GM21423 (cell line): ENCODE measurements around the gene SNUPN.

Experiments
- ATAC-seq: cut with Tn5 transposase; IDR thresholded peaks from one replicate; pipeline ENCODE4 v1.9.1; 2021; ENCODE audit warnings: mild to moderate bottlenecking, moderate library complexity; ENCODE audit not compliant: unreplicated experiment

SNUPN gene

GRCh38 chr15:75654201-75654907, 28.8 kb upstream of the SNUPN start:
- no peak for ATAC-seq

DNA sequence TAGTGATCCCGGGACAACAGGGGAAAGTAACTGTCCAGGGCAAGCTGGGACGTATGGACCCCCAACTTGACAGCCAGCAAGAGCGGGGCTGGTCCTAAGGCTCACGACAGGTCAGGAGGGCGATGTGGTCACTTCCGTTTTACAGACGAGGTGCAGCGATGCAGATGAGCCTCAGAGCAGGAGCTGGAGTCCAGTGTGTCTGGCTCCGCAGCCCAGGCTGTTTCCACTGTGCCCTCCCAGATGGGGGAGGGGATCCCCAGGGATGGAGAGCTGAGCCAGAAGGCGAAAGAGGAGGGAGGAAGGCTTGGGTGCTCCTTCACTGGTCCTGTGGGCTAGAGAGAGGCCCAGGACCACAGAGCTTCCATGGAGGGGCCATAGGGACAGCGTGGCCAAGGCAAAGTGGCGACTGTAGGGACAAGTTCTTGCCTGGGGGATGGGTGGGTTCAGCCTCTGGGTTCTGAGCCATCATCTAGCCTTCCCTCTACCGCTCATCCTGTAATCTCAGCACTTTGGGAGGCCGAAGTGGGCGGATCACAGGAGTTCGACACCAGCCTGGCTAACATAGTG, 27.9 kb upstream of the SNUPN start:
- no peak for ATAC-seq

DNA sequence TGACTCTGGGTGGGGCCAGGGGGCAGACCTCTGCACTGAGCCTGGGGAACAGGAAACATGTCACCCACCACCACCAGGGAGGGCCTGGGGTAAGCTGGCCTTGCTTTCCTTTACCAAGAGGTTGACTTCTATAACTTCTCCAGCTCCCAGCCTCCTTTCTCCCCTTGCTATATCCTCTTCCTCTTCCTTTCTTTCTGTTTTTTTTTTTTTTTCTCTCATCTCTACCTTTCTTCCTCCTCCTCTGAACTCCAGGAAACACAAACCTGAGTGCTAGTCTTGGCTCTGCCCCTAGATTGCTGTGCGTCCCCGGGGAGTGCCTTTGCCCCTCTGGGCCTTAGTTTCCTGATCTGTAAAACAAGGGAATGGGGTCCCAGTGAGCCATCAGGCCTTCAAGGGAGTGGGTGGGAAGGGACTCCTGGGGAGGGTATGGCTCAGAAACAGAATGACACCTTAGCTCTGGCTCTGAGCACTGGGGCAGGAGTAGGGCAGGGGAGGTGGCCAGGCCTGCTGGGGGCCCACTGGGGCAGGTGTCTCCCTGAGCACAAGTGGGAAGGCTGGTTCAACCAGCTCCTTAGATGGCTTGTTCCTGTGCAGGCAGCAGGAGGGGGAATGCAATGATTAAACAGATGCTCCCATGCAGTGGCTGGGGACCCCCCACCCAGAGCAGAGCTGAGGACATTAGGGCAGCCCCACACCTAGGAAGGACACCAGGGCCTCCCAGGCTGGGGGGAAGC, 26.5 kb upstream of the SNUPN start:
- ATAC-seq: no peak

GRCh38 chr15:75650908-75651809, 25.6 kb upstream of the SNUPN start:
- no peak for ATAC-seq

DNA sequence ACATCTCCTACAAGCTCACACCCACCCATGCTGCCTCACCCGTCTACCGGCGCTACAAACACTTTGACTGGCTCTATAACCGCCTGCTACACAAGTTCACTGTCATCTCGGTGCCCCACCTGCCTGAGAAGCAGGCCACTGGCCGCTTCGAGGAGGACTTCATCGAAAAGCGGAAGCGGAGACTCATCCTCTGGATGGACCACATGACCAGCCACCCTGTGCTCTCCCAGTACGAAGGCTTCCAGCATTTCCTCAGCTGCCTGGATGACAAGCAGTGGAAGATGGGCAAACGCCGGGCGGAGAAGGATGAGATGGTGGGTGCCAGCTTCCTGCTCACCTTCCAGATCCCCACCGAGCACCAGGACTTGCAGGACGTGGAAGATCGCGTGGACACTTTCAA, 24.3 kb upstream of the SNUPN start:
- no peak for ATAC-seq

DNA sequence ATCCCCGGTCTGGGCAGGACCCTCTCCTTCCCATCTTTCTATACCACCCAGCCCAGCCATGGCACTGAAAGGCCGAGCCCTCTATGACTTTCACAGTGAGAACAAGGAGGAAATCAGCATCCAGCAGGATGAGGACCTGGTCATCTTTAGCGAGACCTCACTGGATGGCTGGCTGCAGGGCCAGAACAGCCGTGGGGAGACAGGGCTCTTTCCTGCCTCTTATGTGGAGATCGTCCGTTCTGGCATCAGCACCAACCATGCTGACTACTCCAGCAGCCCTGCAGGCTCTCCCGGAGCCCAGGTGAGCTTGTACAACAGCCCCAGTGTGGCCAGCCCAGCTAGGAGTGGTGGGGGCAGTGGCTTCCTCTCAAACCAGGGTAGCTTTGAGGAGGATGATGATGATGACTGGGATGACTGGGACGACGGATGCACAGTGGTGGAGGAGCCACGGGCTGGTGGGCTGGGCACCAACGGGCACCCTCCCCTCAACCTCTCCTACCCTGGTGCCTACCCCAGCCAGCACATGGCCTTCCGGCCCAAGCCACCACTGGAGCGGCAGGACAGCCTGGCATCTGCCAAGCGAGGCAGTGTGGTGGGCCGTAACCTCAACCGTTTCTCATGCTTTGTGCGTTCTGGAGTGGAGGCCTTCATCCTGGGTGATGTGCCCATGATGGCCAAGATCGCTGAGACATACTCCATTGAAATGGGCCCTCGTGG, 23.7 kb upstream of the SNUPN start:
- ATAC-seq: no peak

- no peak for ATAC-seq
Observed at GRCh38 chr15:75648156-75649000, 22.9 kb upstream of the SNUPN start.

DNA sequence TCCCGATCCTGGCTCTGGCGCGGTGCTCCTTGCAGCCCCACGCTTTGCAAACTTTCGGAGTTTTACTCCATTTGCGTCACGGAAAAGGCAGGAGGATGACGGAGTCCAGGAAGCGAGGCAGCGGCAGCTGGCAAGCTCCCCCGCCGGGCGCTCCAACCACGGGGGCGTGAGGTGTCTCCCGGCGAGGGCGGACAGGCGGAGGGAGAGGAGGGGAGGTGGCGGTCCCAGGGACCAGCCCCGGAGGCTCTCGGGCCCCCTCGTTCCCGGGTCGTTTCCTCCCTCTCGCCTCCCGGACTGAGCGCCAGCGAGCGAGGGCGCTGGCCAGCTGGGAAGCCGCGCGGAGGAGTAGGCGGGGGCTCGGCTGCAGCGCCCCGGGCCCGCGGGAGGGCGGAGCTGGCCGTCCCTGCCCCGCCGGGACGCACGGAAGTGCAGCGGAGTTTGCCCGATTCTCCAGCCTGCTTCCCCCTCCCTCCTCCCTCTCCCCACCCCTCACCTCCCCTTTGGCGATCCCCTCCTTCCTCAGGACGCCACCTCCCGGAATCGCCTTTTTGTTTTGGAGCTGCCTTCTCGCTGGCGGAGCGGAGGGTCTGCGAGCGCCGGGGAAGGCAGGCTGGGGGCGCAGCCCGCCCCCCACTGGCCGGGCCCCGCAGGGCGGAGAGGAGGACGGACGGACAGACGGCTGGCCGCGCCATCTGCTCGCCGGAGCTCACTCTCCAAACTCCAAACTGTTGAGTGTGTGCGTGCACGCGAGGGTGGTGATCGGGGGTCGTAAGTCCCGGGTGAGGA, 22.0 kb upstream of the SNUPN start, which contains the start of gene SNX33:
Gene SNX33, plus strand, starts transcription at position 543 of the 786 bp plus-strand sequence. CDS start 1,191 bp downstream, outside the sequence.
- peak; percentile 48 for ATAC-seq

DNA sequence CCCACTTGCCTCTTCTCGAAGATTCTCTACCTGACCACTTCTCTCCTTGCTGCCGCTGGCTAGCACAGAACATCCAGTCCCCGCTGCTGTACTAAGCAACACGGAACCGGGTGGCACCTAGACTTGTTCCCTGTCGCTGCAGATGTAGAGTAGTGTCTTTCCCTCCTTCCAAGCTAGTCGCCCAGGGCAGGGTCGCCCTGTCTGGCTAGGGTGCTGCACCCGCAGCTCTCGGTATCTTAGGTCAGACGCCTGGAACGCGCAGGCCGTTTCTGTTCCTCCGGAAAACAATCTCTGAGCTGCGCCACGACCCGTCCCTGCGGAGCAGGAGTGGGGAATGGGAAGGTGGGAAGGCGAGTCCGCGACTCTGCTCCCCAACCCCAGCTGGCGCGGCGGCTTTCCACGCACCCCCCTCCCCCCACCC, 21.4 kb upstream of the SNUPN start:
- ATAC-seq: no peak

DNA sequence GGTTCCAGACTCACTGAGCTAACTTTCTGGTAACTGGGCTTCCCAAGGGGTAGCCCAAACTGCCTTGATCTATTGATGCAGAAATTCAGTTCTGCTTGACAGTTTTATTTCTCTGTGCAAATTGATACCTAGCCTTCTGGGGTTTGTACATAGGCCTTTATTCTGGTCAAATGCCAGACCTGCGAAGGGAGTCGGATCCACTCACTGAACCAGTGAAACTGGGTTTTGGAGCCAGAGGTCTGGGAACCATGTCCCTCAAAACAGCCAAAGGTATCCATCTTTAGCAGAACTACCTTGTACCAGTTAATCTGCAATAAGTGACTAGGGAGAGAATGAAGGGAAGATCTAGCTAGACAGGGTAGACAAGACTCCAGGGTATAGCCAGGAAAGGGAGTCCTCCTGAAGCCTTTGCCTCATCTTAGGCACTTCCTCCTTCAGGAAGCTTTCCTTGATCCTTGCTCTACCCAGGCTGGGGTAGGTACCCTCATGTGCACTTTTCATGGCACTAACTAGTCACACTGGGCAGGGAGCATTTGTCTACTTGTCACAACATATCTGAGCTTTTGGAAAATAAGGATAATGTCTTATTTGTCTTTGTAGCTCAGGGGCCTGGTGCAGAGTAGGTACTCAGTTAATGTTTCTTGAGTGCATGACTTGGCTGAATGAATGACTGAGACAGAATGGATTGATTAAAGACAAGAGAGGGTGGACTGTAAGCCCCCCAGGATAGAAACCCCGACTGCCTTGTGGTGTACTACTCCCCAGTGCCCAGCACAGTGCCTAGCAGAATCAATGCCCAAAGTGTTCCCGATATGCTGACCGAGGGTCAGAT, 20.8 kb upstream of the SNUPN start:
- no peak for ATAC-seq

DNA sequence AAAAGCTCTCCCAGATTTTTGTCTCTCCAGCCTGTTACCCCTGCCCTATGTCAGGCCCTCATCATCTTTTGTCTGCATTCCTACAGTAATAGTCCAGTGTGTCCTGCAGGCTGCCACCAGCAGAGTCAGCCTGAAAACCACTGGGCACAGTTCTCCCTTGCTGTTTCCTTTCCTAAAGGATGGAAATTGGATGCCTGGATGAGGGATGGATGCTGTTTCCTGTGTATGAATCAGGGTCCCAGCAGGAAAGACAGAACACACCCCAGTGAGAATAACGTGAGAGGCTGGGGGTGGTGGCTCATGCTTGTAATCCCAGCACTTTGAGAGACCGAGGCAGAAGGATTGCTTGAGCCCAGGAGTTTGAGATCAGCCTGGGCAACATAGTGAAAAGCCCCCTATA, 18.9 kb upstream of the SNUPN start:
- no peak for ATAC-seq

GRCh38 chr15:75641603-75642002, 16.1 kb upstream of the SNUPN start:
- no peak for ATAC-seq

- no peak for ATAC-seq
Observed at GRCh38 chr15:75641179-75641503, 15.6 kb upstream of the SNUPN start.

GRCh38 chr15:75640483-75641178, 15.1 kb upstream of the SNUPN start:
- peak; percentile 23 for ATAC-seq

- ATAC-seq: peak; percentile 89
Observed at GRCh38 chr15:75639709-75640482, 14.4 kb upstream of the SNUPN start, which contains the start of gene IMP3. Gene IMP3 (minus strand): TSS chr15:75640224. CDS start chr15:75640168, 56 bp downstream.

GRCh38 chr15:75639191-75639708, 13.7 kb upstream of the SNUPN start:
- no peak for ATAC-seq
